GM18507 (cell line): ENCODE results near the gene APC2.

ENCODE experiments used
- DNase-seq: peaks from one replicate; pipeline ENCODE4 v3.0.0; 2011; ENCODE audit warnings: low read depth; ENCODE audit not compliant: insufficient read length; ENCODE audit errors: extremely low spot score
- FAIRE-seq: peaks from 2 replicates; lab custom pipeline; 2011; peaks lifted over from hg19 to GRCh38; lab: Jason Lieb, UNC

APC2 gene

DNA sequence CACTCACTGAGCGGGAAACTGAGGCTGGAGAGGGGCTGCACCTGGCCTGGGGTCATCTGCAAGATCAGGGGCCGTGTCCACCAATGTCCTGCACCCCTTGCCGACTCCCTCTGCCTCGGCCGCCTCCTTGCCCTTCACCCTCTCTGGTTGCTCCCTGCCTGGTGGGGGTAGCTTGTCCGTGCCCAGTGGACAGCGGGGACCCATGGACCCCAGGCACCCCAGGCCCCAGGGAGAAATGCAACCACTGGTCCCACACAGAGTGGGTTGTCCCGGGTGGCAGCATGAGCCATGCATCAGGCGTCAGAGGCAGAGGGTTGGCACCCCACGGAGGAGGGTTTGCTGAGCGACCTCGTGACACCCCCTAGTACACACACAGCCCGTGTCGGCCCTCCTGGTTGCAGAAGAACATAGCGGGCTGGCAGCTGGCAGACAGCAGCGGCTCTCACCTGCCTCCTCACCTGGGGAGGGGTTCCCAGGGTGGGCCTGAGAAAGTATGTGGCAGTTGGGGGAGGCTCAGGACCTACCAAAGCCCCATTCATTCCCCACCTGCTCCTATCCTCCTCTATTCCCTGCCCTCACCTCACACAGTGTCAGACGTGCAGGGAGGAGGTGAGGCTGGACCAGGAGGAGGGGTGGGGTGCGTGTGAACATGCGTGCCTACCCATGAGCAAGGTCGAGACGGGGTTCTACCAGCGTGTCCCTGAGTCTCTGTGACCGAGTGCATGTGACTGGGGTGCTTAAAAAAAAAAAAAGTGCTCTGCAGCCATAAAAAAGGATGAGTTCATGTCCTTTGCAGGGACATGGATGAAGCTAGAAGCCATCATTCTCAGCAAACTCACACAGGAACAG, 54.2 kb downstream of the APC2 start:
- DNase-seq (no peak), FAIRE-seq (no peak)

DNA sequence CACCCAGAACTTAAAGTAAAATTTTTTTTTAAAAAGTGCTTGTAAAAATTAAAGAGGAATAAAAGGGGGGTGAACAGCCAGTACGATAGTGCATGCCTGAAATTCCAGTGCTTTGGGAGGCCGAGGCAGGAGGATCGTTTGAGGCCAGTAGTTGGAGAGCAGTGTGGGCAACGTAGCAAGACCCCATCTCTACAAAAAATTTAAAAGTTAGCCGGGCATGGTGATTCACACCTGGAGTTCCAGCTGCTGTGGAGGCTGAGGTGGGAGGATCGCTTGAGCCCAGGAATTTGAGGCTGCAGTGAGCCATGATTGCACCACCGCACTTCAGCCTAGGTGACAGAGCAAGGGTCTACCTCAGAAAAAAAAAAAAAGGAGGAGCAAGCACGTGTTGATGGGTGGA, 55.1 kb downstream of the APC2 start:
- DNase-seq = no peak
- no peak for FAIRE-seq

GRCh38 chr19:1505991-1506881, 56.3 kb downstream of the APC2 start:
- no peak for FAIRE-seq
- no peak for DNase-seq

GRCh38 chr19:1507192-1507660, 57.3 kb downstream of the APC2 start:
- FAIRE-seq = no peak
- DNase-seq = no peak

DNA sequence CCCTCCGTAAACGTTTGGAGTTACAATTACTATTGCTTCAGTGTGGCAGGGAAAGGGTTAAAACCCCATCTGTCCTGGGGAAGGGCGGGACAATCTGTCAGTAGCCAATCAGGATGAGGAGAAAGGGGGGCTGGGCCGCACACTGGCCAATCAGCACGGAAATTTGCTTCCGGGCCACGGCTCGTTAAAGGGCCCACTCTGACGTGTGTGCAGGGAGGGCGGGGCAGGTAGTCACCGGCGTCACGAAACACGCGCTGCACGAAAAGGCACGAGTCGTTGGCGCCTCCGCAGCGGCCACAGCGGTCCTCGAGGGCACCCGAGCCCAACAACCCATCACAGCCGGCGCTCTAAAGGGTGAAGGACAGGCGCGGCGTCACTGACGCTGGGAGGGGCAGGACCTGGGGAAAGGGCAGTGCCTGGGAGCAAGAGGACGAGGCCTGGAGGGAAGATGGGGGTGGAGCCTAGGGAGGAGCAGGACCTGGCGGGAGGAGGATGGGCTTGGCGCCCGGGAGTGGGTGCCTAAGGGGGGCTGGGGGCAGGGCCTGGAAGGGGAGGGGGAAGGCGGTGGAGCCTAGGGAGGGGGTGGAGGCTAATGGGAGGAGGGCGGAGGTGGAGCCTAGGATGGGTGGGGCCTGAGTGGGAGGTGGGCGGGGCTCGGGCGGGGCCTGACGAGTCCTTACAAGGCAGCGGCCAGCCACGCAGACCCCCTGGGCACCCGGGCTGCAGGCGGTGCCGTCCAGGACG, 58.0 kb downstream of the APC2 start:
- FAIRE-seq = peak; percentile 82
- peak; percentile 79 for DNase-seq

- FAIRE-seq (no peak), DNase-seq (no peak)
Measured at GRCh38 chr19:1508507-1508856, 58.6 kb downstream of the APC2 start.

GRCh38 chr19:1509602-1510441, 59.9 kb downstream of the APC2 start:
- DNase-seq (no peak), FAIRE-seq (no peak)

DNA sequence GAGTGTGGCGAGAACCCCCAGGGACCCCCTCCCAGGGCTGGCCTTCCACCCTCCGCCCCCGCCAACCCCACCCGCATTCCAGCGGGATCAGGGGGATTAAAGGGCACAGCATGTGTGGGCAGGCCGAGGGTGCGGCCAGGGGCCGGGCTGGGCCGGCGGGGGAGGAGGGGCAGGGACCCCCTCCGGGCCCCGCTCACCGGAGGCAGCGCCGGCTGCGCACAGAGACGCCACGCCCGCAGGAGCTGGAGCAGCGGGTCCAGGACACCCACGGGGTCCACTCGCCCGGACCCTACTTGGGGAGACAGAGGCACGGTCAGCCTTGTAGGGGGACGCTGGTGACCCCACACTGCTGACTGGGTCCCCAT, 60.5 kb downstream of the APC2 start:
- DNase-seq (no peak), FAIRE-seq (no peak)

- no peak for DNase-seq
- FAIRE-seq = no peak
Measured at GRCh38 chr19:1510807-1511206, 60.9 kb downstream of the APC2 start.

GRCh38 chr19:1511318-1512317, 61.7 kb downstream of the APC2 start:
- no peak for FAIRE-seq

GRCh38 chr19:1512671-1513498, 63.0 kb downstream of the APC2 start, which contains the start of gene ADAMTSL5:
Gene ADAMTSL5, minus strand, starts transcription at chr19:1513019. Its CDS starts 2,076 bp downstream, at chr19:1510943.
- DNase-seq (peak; percentile 64), FAIRE-seq (peak; percentile 48)

More at GRCh38 chr19:1511318-1512317, 61.7 kb downstream of the APC2 start:
- no peak for DNase-seq

DNA sequence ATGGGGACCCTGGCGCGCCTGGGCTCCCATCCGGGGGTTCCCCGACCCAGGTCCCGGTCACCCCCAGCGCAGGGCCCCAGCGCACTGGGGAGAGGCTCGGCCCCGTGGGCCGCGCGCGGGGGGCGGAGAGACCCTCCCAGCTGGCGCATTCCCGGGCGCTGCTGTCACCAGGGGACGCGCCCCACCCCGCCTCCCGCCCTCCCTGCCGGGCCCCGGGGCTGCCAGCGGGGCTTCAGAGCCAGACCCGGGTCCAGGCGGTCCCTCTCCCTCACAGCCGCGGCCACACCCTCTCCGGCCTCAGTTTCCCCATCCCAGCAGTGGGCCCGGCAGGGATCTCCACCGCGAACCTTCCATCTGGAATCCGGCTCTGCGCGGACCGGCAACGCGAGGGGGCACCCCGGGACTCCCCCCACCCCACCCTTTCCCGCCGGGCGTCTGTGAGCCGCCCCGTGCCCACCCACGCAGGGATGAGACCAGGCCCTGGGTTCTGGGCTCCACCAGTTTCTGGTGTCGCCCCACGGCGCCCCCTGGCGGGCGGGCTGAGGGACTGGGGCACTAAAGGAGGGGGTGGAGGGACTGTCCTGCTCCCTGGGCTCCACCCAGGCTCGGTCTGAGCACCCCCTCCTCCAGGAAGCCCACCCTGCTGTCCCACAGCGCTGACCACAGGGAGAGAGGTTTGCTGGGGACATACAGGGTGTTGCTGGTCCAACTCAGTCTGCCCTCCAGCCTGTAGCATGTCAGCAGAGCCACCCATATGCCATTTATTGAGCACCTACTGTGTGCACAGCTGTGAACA, 63.8 kb downstream of the APC2 start:
- no peak for FAIRE-seq

GRCh38 chr19:1514295-1514661, 64.4 kb downstream of the APC2 start:
- FAIRE-seq (no peak), DNase-seq (no peak)

More for the DNA sequence above, 63.8 kb downstream of the APC2 start:
- no peak for DNase-seq

DNA sequence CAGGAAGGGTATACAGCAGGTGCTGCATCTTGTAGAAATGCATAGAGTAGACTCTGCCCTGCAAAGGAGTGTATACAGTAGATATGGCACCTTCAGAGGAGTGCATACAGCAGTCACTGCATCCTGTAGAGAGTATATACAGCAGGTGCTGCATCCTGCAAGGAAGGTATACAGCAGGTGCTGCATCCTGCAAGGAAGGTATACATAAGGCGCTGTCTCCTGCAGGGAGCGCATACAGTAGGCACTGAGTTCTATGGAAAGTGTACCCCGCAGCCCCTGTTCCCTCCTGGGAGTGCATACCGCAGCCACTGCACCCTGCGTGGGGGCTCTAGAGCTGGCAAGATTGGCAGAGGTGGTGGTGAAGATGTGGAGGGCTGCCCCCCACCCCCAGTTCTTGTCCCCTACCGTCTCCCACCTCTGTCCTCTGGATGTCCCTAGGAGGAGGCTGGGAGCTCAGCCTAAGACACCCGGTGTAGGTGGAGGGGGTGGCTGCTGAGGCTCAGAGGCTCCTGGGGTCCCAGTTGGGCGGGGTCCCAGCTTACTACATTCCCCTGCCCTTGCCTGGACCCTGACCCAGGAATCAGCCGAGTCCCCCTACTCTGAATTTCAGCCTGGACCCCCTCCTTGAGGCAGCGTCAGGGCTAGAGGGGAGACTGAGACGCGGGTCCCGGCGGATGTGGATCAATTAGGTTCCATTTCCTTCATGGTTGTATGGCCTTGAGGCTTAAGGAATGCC, 65.2 kb downstream of the APC2 start:
- no peak for FAIRE-seq
- DNase-seq = no peak

- no peak for FAIRE-seq
- DNase-seq = no peak
Measured at GRCh38 chr19:1516395-1516753, 66.5 kb downstream of the APC2 start.

DNA sequence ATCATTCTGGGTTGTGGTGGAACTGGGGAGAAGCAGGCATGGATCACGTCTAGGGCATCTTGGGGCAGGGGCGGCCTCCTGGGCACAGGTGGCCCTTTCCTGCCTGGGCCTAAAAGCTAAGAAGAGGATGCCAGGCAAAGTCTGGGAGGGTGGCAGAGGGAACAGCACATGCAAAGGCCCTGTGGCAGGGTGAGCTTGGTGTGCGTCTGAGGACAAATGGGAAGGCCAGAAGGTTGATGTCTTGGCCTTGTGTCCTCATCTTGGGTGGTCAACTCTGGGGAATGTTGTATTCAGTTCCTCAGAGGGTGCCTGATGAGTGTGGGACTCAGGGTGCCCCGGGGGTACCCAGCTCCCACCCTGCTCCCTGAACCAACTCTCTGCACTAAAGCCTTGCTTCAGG, 68.5 kb downstream of the APC2 start:
- no peak for DNase-seq
- FAIRE-seq = no peak
